ENCODE measurements around the gene NUMBL.

NUMBL gene

DNA sequence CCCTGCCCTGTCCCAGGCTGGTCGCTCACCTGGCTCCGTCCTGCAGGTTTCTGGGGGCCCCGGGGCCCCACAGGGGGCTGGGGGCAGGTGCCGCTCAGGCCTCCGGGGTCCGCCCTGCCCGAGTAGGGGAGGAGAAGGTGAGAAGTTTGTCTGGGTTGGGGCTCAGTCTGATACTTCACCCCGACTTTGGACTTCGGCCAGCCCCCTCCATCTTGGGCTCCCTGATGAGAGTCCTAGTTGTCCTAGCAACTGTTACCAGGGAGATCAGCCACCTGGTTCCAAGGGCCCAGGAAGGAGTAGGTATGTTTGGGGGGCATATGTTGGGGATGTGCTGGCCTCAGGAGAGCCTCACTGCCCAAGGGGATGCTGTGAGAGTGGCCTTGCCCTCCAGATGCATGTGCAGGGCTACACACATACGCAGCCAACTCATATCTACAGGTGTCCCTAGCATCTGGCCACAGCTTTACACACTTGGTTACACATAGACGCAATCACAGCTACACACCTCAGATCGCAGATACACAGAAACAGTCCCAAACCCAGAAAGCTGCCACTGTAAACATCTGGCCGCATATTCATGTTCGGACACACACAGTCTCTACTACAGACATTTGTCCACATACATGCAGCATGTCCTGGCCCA, 3.4 kb downstream of the NUMBL start:
- Histone ChIP-seq H3K9me3 (ENCODE audit: severe bottlenecking) (no peaks in the 10 kb centered on the region), H3K4me3 (ENCODE audit: low read depth, low read length) (no peak overlapping the region), H3K27me3 (ENCODE audit: insufficient read depth, low read depth, severe bottlenecking) (no peaks in the 10 kb centered on the region), H3K36me3 (peaks cover 34% of the 10 kb centered on the region), H3K27ac (no peak overlapping the region)
- no peak for DNase-seq
- TF ChIP-seq, protein P1, sequence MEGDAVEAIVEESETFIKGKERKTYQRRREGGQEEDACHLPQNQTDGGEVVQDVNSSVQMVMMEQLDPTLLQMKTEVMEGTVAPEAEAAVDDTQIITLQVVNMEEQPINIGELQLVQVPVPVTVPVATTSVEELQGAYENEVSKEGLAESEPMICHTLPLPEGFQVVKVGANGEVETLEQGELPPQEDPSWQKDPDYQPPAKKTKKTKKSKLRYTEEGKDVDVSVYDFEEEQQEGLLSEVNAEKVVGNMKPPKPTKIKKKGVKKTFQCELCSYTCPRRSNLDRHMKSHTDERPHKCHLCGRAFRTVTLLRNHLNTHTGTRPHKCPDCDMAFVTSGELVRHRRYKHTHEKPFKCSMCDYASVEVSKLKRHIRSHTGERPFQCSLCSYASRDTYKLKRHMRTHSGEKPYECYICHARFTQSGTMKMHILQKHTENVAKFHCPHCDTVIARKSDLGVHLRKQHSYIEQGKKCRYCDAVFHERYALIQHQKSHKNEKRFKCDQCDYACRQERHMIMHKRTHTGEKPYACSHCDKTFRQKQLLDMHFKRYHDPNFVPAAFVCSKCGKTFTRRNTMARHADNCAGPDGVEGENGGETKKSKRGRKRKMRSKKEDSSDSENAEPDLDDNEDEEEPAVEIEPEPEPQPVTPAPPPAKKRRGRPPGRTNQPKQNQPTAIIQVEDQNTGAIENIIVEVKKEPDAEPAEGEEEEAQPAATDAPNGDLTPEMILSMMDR (IDR thresholded peaks at IDR 0.05; ENCODE audit: low read depth, low read length) = no peak

DNA sequence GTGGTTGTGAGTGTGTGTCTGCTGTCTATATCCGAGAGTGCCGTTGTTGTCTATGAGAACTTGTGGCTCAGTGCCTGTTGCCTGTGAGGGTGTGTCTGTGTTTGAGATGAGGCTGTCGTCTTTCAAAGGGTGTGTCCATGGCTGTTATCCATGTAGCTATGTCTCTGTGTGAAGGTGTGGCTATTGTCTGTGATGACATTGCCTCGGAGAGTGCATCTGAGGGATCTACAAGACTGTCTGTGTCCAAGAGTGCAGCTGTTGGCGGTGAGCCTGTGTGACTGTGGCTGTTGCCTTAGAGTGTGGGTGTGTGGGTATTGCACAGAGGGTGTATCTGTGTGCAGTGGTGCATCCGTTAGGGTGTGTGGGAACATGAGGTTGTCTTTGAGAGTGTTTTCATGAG, 4.9 kb downstream of the NUMBL start:
- Histone ChIP-seq H3K9me3 (ENCODE audit: severe bottlenecking) (no peaks in the 10 kb centered on the region), H3K27me3 (ENCODE audit: insufficient read depth, low read depth, severe bottlenecking) (no peaks in the 10 kb centered on the region), H3K4me3 (ENCODE audit: low read depth, low read length) (no peak overlapping the region), H3K36me3 (peaks cover 44% of the 10 kb centered on the region), H3K27ac (no peak overlapping the region)
- TF ChIP-seq, protein P1 (IDR thresholded peaks at IDR 0.05; ENCODE audit: low read depth, low read length) = no peak
- no peak for DNase-seq

DNA sequence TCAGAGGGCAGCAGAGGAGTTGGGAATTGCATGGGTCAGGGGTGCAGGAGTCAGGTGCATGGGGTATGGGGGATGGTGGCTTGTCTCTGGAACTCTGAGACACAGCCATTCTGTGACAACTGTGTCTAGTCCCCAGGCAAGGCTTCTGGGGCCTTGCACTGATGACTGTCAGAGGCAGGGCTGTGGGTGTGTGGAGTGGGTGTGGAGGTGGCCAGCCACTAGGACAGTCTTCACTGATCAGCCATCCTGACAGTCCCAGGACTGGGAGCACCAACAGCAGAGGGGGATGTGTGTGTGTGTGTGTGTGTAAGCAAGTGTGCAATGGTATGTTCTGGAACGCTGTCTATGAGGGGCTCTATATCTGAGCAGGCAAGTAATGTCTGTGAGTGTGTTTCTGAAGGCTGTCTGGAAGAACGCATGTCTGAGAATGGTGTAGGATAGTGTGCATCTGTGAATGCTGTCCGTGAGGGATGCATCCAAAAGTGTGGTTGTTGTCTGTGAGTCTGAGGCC, 5.4 kb downstream of the NUMBL start:
- Histone ChIP-seq H3K27me3 (ENCODE audit: insufficient read depth, low read depth, severe bottlenecking) (no peaks in the 10 kb centered on the region), H3K4me3 (ENCODE audit: low read depth, low read length) (no peak overlapping the region), H3K27ac (no peak overlapping the region), H3K36me3 (peaks cover 49% of the 10 kb centered on the region), H3K9me3 (ENCODE audit: severe bottlenecking) (no peaks in the 10 kb centered on the region)
- DNase-seq = no peak
- TF ChIP-seq, protein P1 (IDR thresholded peaks at IDR 0.05; ENCODE audit: low read depth, low read length) = no peak

DNA sequence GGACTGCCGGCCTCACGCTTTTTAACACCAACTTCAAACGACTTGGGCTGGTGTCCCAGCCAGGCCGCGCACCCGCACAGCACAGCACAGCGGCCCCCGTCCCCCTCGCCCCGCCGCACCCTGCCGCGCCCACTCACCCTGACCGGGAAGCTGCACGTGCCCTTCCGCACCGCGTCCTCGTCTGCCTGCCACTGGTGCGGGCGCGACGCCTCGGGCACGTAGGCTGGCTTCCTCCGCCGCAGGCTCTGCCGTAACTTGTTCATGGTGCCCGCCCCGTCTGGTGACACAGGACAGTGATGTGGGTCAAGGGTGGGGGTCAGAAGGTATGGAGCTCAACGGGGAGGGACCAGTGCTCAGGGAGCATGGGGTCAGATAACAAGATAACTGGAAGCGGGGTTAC, 6.2 kb downstream of the NUMBL start:
- Histone ChIP-seq H3K9me3 (ENCODE audit: severe bottlenecking) (no peaks in the 10 kb centered on the region), H3K27ac (no peak overlapping the region), H3K4me3 (ENCODE audit: low read depth, low read length) (no peak overlapping the region), H3K27me3 (ENCODE audit: insufficient read depth, low read depth, severe bottlenecking) (no peaks in the 10 kb centered on the region), H3K36me3 (peaks cover 55% of the 10 kb centered on the region)
- no peak for DNase-seq
- TF ChIP-seq, protein P1 (IDR thresholded peaks at IDR 0.05; ENCODE audit: low read depth, low read length) = no peak

DNA sequence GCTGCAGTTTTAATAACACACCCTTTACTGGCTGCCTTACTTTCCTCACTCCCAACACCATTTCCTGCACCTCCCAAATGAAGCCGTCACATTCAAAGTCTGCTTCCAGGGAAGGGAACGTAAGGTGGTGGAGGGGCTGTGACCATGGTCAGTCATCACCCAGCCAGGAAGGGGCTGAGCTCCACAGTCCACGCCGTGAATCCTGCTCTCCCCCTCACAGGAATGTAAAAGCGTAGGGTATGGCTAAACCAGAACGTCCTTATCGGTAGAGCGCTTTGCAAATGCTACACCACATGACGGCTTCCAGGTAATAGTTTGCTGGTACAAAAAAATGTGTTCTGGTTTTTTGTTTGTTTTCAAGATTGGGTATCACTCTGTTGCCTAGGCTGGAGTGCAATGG, 7.0 kb downstream of the NUMBL start:
- no peak overlapping the region for H3K27ac ChIP-seq
- H3K27me3 ChIP-seq (ENCODE audit: insufficient read depth, low read depth, severe bottlenecking) = no peaks in the 10 kb centered on the region
- no peak for DNase-seq
- H3K36me3 ChIP-seq = peaks cover 63% of the 10 kb centered on the region
- no peaks in the 10 kb centered on the region for H3K9me3 ChIP-seq (ENCODE audit: severe bottlenecking)
- no peak overlapping the region for H3K4me3 ChIP-seq (ENCODE audit: low read depth, low read length)
- TF ChIP-seq, protein P1 (IDR thresholded peaks at IDR 0.05; ENCODE audit: low read depth, low read length) = no peak
